Neural cell (in vitro differentiated cells): ENCODE measurements around the gene TMEM201. TPM values are rescaled to one million over a fixed set of nuclear protein-coding genes. Genes with fewer than 3 reads are reported as not detected.

Experiments
- H2AFZ ChIP-seq: fragments of 200-600, 300-800 bp; sonication (generic), shearing (Covaris generic); 2 replicates; pipeline ENCODE4 v1.6.0; 2014; ENCODE audit warnings: low read depth, mild to moderate bottlenecking, antibody characterized with exemption, low read length, moderate library complexity
- H3F3A ChIP-seq: fragments of 200-600 bp; shearing (Covaris generic); 2 replicates; pipeline ENCODE4 v1.6.1; 2016; ENCODE audit warnings: mild to moderate bottlenecking, moderate library complexity, mixed read lengths, antibody characterized with exemption, low read length; ENCODE audit not compliant: insufficient read depth, poor library complexity, severe bottlenecking
- H3K27ac ChIP-seq: fragments of 200-600, 300-800 bp; sonication (generic), shearing (Covaris generic); 2 replicates; pipeline ENCODE4 v1.5.1; 2014; ENCODE audit warnings: mild to moderate bottlenecking, low read length, moderate library complexity
- H3K27me3 ChIP-seq: fragments of 300-800, 200-600 bp; sonication (generic), shearing (Covaris generic); 2 replicates; pipeline ENCODE4 v1.6.0; 2014; ENCODE audit warnings: mild to moderate bottlenecking, low read depth, low read length, moderate library complexity; ENCODE audit not compliant: insufficient read depth
- H3K36me3 ChIP-seq: fragments of 300-800, 200-600 bp; sonication (generic), shearing (Covaris generic); 2 replicates; pipeline ENCODE4 v1.5.1; 2014; ENCODE audit warnings: mild to moderate bottlenecking, antibody characterized with exemption, low read length, moderate library complexity; ENCODE audit not compliant: insufficient read depth
- H3K4me2 ChIP-seq: fragments of 300-800, 200-600 bp; sonication (generic), shearing (Covaris generic); 2 replicates; pipeline ENCODE4 v1.6.0; 2014; ENCODE audit warnings: mild to moderate bottlenecking, low read length
- H3K4me3 ChIP-seq: fragments of 300-800, 200-600 bp; sonication (generic), shearing (Covaris generic); 2 replicates; pipeline ENCODE4 v1.5.1; 2014; ENCODE audit warnings: mild to moderate bottlenecking, low read length, moderate library complexity
- H3K79me2 ChIP-seq: fragments of 200-600 bp; shearing (Covaris generic); replicated peaks from 2 replicates; pipeline ENCODE4 v1.6.0; 2014; ENCODE audit warnings: mild to moderate bottlenecking, low read length, moderate library complexity; ENCODE audit not compliant: insufficient read depth
- H3K9ac ChIP-seq: fragments of 300-800, 200-600 bp; sonication (generic), shearing (Covaris generic); 2 replicates; pipeline ENCODE4 v1.6.1; 2016; ENCODE audit warnings: mild to moderate bottlenecking, low read length, mixed read lengths
- H3K9me2 ChIP-seq: fragments of 200-600 bp; shearing (Covaris generic); 2 replicates; pipeline ENCODE4 v1.6.1; 2016; ENCODE audit warnings: mild to moderate bottlenecking, low read length, mixed read lengths; ENCODE audit not compliant: insufficient read depth
- H3K9me3 ChIP-seq: fragments of 200-600, 300-800 bp; sonication (generic), shearing (Covaris generic); 2 replicates; pipeline ENCODE4 v1.6.1; 2016; ENCODE audit warnings: mild to moderate bottlenecking, mixed run types, low read length, moderate library complexity, mixed read lengths
- H4K20me1 ChIP-seq: fragments of 200-600 bp; shearing (Covaris generic); 2 replicates; pipeline ENCODE4 v1.6.1; 2016; ENCODE audit warnings: mild to moderate bottlenecking, mixed run types; ENCODE audit not compliant: insufficient read depth
- EP300 ChIP-seq: fragments of 450-650 bp; conservative IDR thresholded peaks from 2 replicates; pipeline ENCODE4 v1.6.1; 2014; ENCODE audit warnings: antibody characterized with exemption, mild to moderate bottlenecking, moderate library complexity; ENCODE audit not compliant: poor library complexity, severe bottlenecking
- EZH2 ChIP-seq: fragments of 200-600, 300-800 bp; shearing (Covaris generic), sonication (generic); IDR thresholded peaks from 2 replicates; pipeline ENCODE4 v1.6.1; 2014; ENCODE audit warnings: antibody characterized with exemption, low read length, borderline replicate concordance, mild to moderate bottlenecking; ENCODE audit not compliant: insufficient read depth, poor library complexity, severe bottlenecking
- MXI1 ChIP-seq: fragments of 450-650 bp; conservative IDR thresholded peaks from 2 replicates; pipeline ENCODE4 v1.6.1; 2014; ENCODE audit warnings: antibody characterized with exemption, mild to moderate bottlenecking; ENCODE audit not compliant: poor library complexity, severe bottlenecking
- POLR2AphosphoS5 ChIP-seq: IDR thresholded peaks from 2 replicates; pipeline ENCODE4 v1.6.1; 2012
- RAD21 ChIP-seq: fragments of 450-650 bp; conservative IDR thresholded peaks from 2 replicates; pipeline ENCODE4 v1.6.1; 2014; ENCODE audit warnings: antibody characterized with exemption, mild to moderate bottlenecking, moderate library complexity
- SMC3 ChIP-seq: fragments of 450-650 bp; conservative IDR thresholded peaks from 2 replicates; pipeline ENCODE4 v1.6.1; 2014; ENCODE audit warnings: antibody characterized with exemption, mild to moderate bottlenecking, moderate library complexity; ENCODE audit not compliant: poor library complexity
- TAF1 ChIP-seq: IDR thresholded peaks from 2 replicates; pipeline ENCODE4 v1.6.1; 2012; ENCODE audit warnings: low read depth
- polyA plus RNA-seq: library from polyadenylated mRNA; depleted of rRNA; stranded (reverse); fragments of >200 nt; gene quantifications from 2 replicates; pipeline ENCODE4 v1.2.3, GENCODE V29; 2014
- TF ChIP-seq, protein P1 (sequence below): IDR thresholded peaks from 2 replicates; pipeline ENCODE4 v1.6.1; 2012; ENCODE audit warnings: borderline replicate concordance
- TF ChIP-seq, protein P2 (sequence below): fragments of 450-650 bp; IDR thresholded peaks from 2 replicates; pipeline ENCODE4 v1.5.1; 2014; ENCODE audit warnings: antibody characterized with exemption, mild to moderate bottlenecking, moderate library complexity; ENCODE audit not compliant: poor library complexity, severe bottlenecking

The TMEM201 gene
- polyA plus RNA-seq, 1 donor from 2014 or later: 7.3 TPM

DNA sequence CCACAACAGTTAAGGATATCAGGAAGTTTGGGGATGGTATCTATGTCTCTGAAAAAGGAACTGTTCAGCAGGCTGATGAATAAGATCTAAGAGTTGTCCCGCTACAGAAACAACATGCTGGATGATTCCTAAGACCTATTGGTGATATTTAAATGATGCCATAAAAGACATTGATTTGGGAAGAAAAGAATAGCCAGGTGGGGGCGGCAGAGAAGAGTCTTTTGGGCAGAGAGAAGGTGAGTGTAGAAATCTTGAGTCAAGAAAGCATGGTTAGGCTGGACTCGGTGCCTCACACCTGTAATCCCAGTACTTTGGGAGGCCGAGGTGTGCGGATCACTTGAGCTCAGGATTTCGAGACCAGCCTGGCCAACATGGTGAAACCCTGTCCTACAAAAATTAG lies 11.8 kb upstream of the TMEM201 start:
- no peak overlapping the region for H3K4me3 ChIP-seq
- no peaks in the 10 kb centered on the region for H3K79me2 ChIP-seq
- no peak for TF ChIP-seq EP300
- no peak overlapping the region for H3K9ac ChIP-seq
- no peak overlapping the region for H3K4me2 ChIP-seq
- no peaks in the 10 kb centered on the region for H3K9me3 ChIP-seq
- no peaks in the 10 kb centered on the region for H4K20me1 ChIP-seq
- no peaks in the 10 kb centered on the region for H3F3A ChIP-seq
- H3K9me2 ChIP-seq: no peaks in the 10 kb centered on the region
- no peaks in the 10 kb centered on the region for H3K27me3 ChIP-seq
- no peak overlapping the region for H3K27ac ChIP-seq
- no peak overlapping the region for H2AFZ ChIP-seq
- H3K36me3 ChIP-seq: no peaks in the 10 kb centered on the region

DNA sequence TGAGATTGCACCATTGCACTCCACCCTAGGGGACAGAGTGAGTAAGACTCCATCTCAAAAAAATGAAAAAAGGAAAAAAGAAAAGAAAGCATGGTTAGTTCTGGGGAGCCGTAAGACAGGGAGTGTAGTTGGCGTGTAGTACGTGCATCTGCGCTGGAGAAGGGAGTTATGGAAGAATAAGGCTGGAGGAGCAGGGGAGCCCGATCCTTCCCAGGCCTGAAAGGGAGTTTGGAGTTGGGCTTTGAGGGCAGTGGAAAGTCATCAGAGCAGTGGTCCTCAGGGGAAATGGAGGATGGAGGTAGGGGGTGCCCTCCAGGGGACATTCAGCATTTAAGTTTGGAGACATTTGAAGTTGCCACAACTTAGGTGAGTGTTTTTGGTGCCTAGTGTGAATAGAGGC lies 11.3 kb upstream of the TMEM201 start:
- no peaks in the 10 kb centered on the region for H3K9me2 ChIP-seq
- H3K4me3 ChIP-seq: no peak overlapping the region
- no peak overlapping the region for H3K4me2 ChIP-seq
- H3K79me2 ChIP-seq: no peaks in the 10 kb centered on the region
- H3F3A ChIP-seq: no peaks in the 10 kb centered on the region
- TF ChIP-seq MXI1 (no peak), EZH2 (no peak), RAD21 (no peak), EP300 (no peak), SMC3 (no peak), POLR2AphosphoS5 (no peak), TAF1 (no peak)
- TF ChIP-seq, protein P1, sequence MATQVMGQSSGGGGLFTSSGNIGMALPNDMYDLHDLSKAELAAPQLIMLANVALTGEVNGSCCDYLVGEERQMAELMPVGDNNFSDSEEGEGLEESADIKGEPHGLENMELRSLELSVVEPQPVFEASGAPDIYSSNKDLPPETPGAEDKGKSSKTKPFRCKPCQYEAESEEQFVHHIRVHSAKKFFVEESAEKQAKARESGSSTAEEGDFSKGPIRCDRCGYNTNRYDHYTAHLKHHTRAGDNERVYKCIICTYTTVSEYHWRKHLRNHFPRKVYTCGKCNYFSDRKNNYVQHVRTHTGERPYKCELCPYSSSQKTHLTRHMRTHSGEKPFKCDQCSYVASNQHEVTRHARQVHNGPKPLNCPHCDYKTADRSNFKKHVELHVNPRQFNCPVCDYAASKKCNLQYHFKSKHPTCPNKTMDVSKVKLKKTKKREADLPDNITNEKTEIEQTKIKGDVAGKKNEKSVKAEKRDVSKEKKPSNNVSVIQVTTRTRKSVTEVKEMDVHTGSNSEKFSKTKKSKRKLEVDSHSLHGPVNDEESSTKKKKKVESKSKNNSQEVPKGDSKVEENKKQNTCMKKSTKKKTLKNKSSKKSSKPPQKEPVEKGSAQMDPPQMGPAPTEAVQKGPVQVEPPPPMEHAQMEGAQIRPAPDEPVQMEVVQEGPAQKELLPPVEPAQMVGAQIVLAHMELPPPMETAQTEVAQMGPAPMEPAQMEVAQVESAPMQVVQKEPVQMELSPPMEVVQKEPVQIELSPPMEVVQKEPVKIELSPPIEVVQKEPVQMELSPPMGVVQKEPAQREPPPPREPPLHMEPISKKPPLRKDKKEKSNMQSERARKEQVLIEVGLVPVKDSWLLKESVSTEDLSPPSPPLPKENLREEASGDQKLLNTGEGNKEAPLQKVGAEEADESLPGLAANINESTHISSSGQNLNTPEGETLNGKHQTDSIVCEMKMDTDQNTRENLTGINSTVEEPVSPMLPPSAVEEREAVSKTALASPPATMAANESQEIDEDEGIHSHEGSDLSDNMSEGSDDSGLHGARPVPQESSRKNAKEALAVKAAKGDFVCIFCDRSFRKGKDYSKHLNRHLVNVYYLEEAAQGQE: no peak
- TF ChIP-seq, protein P2, sequence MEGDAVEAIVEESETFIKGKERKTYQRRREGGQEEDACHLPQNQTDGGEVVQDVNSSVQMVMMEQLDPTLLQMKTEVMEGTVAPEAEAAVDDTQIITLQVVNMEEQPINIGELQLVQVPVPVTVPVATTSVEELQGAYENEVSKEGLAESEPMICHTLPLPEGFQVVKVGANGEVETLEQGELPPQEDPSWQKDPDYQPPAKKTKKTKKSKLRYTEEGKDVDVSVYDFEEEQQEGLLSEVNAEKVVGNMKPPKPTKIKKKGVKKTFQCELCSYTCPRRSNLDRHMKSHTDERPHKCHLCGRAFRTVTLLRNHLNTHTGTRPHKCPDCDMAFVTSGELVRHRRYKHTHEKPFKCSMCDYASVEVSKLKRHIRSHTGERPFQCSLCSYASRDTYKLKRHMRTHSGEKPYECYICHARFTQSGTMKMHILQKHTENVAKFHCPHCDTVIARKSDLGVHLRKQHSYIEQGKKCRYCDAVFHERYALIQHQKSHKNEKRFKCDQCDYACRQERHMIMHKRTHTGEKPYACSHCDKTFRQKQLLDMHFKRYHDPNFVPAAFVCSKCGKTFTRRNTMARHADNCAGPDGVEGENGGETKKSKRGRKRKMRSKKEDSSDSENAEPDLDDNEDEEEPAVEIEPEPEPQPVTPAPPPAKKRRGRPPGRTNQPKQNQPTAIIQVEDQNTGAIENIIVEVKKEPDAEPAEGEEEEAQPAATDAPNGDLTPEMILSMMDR: no peak
- H3K27me3 ChIP-seq: no peaks in the 10 kb centered on the region
- H3K9me3 ChIP-seq: no peaks in the 10 kb centered on the region
- H2AFZ ChIP-seq: no peak overlapping the region
- H3K36me3 ChIP-seq: no peaks in the 10 kb centered on the region
- H3K27ac ChIP-seq: no peak overlapping the region
- H4K20me1 ChIP-seq: no peaks in the 10 kb centered on the region
- no peak overlapping the region for H3K9ac ChIP-seq

DNA sequence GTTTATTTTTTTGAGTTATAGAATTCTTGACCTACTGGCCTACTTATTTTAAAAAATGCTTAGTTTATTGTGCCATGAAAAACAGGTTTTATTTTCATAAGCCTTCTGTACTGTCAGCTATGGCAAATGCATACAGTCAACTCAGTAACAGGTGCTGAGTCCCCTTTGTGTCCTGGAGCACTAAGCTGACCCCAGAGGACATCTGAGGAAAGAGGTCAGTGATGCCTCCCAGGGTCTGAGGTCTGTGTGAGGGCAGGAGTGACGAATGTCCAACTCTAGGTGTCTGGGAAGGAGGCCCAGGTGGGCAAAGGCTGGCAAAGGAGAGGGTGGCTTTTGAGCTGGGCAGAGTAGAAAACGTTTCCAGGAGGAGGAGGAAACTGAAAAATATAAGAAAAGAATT lies 7.8 kb upstream of the TMEM201 start:
- Histone ChIP-seq H4K20me1 (no peaks in the 10 kb centered on the region), H3K9me3 (no peaks in the 10 kb centered on the region), H3K27ac (no peak overlapping the region), H3K79me2 (no peaks in the 10 kb centered on the region), H3K27me3 (no peaks in the 10 kb centered on the region), H3F3A (no peaks in the 10 kb centered on the region), H3K9me2 (no peaks in the 10 kb centered on the region), H2AFZ (no peak overlapping the region), H3K36me3 (no peaks in the 10 kb centered on the region), H3K4me3 (no peak overlapping the region), H3K4me2 (no peak overlapping the region), H3K9ac (no peak overlapping the region)
- no peak for TF ChIP-seq SMC3
- no peak for TF ChIP-seq MXI1
- TF ChIP-seq, protein P1: no peak
- TF ChIP-seq POLR2AphosphoS5: no peak
